ENCODE measurements around the gene APP.

Gene APP

DNA sequence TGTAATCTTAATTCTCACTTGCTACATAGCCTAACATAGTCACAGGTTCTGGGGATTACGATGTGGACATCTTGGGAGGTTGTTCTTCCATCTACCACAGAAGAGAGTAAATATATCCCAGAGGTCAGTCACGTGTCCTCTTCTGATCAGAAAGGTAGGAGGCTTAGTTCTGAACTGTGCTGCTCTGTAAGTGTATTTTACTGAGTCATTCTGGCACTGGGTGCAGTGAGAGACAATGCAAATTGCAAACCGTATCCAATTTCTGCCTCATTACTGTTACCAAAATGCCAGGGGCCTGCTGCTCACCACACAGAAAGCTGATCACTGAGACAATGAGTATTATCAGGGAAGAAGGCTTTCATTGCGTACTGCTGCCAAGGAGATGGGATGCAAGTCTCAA is 331.8 kb downstream of the APP start:
- H3K4me3 ChIP-seq (ENCODE audit: low read depth, low read length), result no peak overlapping the region
- DNase-seq (ENCODE audit: low read depth), result no peak
- TF ChIP-seq, protein P1, sequence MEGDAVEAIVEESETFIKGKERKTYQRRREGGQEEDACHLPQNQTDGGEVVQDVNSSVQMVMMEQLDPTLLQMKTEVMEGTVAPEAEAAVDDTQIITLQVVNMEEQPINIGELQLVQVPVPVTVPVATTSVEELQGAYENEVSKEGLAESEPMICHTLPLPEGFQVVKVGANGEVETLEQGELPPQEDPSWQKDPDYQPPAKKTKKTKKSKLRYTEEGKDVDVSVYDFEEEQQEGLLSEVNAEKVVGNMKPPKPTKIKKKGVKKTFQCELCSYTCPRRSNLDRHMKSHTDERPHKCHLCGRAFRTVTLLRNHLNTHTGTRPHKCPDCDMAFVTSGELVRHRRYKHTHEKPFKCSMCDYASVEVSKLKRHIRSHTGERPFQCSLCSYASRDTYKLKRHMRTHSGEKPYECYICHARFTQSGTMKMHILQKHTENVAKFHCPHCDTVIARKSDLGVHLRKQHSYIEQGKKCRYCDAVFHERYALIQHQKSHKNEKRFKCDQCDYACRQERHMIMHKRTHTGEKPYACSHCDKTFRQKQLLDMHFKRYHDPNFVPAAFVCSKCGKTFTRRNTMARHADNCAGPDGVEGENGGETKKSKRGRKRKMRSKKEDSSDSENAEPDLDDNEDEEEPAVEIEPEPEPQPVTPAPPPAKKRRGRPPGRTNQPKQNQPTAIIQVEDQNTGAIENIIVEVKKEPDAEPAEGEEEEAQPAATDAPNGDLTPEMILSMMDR (conservative IDR thresholded peaks at IDR 0.05; ENCODE audit: low read depth, low read length), result no peak

DNA sequence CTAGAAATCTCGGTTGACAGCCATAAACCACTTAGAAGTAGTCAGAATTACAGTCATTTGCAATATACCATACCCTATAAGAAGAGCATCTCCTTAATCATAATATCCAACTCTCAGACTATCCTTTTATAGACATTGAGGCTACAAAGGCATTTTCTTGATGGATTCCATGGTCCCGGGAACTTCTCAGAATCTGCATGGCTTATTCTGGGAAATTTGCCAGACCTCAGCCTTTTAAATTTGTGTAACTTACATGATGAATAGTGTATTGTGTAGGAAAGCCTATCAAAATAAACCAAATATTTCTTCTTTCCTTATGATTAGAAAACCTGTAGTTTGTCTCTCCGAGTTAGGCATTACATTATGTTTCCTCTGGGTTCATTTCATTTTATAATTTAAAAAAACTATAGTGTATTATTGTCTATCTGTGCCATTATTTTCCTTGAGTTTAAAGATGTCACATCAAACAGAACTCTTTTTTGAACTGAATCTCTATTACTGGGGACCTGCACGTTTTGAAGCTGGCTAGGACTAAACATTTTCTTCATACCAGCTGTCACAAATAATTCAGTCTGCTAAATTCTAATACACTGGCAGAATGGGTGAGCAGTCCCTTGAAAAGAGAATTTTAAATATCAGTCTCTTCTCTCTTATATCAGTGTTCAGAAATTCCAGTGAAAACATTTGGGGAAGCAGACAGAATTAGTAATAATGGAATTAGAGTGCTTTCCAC is 332.9 kb downstream of the APP start:
- TF ChIP-seq, protein P1 (conservative IDR thresholded peaks at IDR 0.05; ENCODE audit: low read depth, low read length), result no peak
- DNase-seq (ENCODE audit: low read depth), result peak; percentile 79
- no peak overlapping the region for H3K4me3 ChIP-seq (ENCODE audit: low read depth, low read length)

DNA sequence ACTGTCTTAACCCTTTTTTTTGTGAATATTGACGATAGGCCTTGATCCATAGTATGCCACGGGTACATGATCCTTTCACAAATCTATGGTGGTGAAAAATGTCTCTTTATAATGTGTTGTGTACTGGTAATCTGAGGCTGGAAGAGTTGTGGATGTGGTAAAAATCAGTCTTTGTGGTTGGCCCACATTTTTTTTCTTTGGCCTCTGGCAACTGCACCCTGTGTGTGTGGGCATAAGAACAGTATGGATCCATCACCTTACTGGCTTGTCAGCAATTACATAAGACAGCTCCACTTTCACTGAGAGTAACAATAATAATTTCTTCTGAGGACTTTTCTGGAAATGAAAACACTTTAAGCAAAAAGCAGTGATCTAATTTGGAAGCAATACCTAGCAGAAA is 334.2 kb downstream of the APP start:
- DNase-seq (ENCODE audit: low read depth), result peak; percentile 34
- H3K4me3 ChIP-seq (ENCODE audit: low read depth, low read length), result no peak overlapping the region
- TF ChIP-seq, protein P1 (conservative IDR thresholded peaks at IDR 0.05; ENCODE audit: low read depth, low read length), result no peak

DNA sequence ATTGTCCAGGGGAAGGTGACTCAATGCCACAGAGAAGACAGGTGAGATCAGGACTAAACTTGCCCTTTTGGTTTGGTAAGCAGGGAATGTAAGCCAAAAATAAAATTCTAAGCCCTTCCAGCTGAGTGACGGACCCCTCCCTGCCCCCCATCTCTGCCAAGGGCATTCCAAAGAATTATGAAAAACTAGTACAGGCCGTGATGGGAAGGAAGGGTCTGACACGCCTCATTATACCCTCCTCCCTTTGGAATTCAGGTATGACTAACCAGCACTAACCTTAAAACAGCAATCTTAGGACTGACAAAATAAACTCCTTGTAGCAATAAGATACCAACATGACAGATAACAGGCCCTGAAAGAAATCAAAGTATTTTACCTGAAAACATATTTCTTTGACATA is 336.2 kb downstream of the APP start:
- TF ChIP-seq, protein P1 (conservative IDR thresholded peaks at IDR 0.05; ENCODE audit: low read depth, low read length), result no peak
- no peak for DNase-seq (ENCODE audit: low read depth)
- no peak overlapping the region for H3K4me3 ChIP-seq (ENCODE audit: low read depth, low read length)

DNA sequence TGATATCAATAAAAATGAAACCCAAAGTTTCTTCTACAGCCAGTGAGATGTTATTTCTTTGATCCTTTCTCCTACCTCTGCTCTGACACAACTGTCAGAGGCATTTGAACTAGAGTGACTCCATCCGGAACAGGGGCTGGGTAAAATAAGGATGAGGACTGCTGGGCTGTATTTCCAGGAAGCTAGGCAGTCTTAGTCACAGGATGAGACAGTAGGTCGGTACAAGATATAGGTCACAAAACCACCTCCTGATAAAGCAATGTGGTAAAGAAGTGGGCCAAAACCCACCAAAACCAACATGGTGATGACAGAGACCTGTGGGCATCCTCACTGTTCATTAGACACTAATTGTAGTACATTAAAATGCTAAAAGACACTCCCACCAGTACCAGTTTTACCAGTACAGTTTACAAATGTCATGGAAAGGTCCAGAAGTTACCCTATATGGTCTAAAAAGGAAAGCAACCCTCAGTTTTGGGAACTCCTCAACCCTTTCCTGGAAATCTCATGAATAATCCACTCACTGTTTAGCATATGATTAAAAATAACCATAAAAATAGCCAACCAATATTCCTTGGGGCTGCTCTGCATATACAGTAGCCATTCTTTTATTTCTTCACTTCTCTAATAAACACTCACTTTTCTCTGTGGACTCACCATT is 339.1 kb downstream of the APP start:
- TF ChIP-seq, protein P1 (conservative IDR thresholded peaks at IDR 0.05; ENCODE audit: low read depth, low read length), result no peak
- no peak for DNase-seq (ENCODE audit: low read depth)
- H3K4me3 ChIP-seq (ENCODE audit: low read depth, low read length), result no peak overlapping the region

Measured in choroid plexus epithelial cell (primary cell).